GM12892 (cell line): ENCODE measurements around the gene LKAAEAR1.

Experiments used
- DNase-seq: peaks from one replicate; pipeline ENCODE4 v3.0.0; 2011; ENCODE audit not compliant: insufficient read length
- FAIRE-seq: peaks from 2 replicates; lab custom pipeline; 2011; peaks lifted over from hg19 to GRCh38; lab: Jason Lieb, UNC
- POLR2A ChIP-seq: IDR thresholded peaks from 2 replicates; pipeline ENCODE4 v1.6.1; 2011; ENCODE audit warnings: low read depth, low read length, control low read depth
- POLR2AphosphoS5 ChIP-seq: IDR thresholded peaks from 2 replicates; pipeline ENCODE4 v1.6.1; 2011; ENCODE audit warnings: low read depth, low read length, control low read depth
- TAF1 ChIP-seq: IDR thresholded peaks from 2 replicates; pipeline ENCODE4 v1.6.1; 2011; ENCODE audit warnings: low read depth, mild to moderate bottlenecking, control low read depth, low read length, borderline replicate concordance

Gene LKAAEAR1

DNA sequence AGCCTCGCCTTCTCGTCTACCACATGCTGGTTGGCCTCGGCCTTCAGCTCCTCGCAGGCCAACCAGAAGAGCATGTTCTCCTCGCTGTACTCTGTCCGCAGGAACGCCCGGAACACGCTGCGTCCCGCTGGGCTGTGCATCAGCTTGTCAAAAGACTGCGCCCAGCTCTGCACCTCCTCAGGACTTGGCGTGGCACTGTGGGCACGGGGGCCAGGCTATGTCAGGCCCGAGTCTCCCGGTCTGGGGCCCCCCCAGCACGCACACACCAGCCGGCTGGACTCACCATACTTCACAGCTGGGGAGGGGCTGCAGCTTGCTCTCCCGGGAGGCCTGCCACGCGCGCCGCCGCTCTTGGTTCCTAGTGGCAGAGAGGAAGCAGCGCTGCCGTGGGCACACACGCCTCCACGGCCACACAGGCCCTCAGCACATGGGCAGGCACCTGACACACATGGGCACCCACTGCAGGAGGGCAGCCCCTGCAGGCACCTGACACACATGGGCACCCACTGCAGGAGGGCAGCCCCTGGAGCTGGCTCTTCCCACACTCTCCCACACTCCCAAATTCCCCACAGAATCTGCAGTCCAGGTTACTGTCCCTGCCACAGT, 9.9 kb downstream of the LKAAEAR1 start:
- DNase-seq (no peak), FAIRE-seq (no peak)
- no peak for TF ChIP-seq TAF1
- TF ChIP-seq POLR2AphosphoS5, result no peak
- no peak for TF ChIP-seq POLR2A

DNA sequence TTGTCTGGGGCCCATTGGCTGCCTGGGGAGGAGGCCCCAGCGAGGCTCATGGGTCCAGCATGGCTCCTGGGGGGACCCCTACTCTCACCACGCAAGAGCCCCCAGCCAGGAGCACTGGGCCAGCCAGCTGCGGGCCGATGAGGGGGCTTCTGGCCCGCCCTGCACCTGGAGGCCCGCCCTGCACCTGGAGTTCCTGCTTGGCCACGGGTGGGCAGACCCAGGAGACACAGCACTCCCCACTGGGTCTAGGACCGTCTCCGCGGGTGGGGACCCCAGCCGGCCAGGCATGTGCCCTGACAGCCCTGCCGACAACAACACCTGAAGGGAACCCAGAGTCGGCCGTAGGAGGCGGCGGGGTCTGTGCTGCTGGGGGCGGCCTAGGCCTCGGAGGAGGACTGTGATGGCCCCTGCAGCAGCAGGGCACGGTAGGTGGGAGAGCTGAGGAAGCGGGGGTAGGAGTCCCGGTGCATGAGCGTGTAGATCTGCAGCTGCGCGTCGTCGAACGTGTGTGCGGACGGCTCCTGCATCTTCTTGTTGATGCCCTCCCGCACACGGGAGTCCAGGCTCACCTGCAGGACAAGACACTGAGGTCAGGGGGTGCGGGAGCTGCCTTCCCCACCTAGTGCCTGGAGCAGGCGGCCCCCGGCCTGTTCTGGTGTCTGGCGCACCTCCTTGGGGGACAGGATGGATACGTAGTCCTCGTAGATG, 10.6 kb downstream of the LKAAEAR1 start:
- FAIRE-seq (no peak), DNase-seq (no peak)
- no peak for TF ChIP-seq POLR2AphosphoS5
- no peak for TF ChIP-seq TAF1
- no peak for TF ChIP-seq POLR2A

DNA sequence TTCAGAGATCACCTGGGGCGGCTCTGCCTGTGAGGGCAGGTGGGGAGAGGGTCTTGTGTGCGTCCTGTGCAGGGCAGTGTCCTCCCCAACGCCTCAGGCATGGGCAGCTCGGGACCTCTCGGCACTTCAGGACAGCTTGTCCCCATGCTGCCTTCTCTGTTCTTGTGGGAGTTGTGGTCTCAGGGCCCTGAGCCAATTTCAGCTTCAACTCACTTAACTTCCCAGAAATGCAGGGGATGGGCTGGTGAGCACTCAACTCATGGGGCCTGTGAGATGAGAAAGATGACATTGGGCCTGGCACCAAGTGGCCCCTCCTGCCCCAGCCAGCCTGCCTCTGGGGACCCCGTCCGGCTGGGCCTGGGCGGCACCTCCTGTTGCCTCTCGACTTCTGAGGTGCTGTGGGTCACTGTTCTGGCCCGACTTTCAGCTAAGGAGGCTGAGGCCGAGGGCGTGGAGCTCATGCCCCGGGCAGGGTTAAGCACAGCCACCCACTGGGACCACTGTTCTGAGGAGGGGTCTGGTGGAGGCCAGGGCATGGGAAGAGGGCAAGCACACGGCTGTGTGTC, 11.6 kb downstream of the LKAAEAR1 start:
- FAIRE-seq (no peak), DNase-seq (no peak)
- TF ChIP-seq POLR2A (no peak), TAF1 (no peak), POLR2AphosphoS5 (no peak)

DNA sequence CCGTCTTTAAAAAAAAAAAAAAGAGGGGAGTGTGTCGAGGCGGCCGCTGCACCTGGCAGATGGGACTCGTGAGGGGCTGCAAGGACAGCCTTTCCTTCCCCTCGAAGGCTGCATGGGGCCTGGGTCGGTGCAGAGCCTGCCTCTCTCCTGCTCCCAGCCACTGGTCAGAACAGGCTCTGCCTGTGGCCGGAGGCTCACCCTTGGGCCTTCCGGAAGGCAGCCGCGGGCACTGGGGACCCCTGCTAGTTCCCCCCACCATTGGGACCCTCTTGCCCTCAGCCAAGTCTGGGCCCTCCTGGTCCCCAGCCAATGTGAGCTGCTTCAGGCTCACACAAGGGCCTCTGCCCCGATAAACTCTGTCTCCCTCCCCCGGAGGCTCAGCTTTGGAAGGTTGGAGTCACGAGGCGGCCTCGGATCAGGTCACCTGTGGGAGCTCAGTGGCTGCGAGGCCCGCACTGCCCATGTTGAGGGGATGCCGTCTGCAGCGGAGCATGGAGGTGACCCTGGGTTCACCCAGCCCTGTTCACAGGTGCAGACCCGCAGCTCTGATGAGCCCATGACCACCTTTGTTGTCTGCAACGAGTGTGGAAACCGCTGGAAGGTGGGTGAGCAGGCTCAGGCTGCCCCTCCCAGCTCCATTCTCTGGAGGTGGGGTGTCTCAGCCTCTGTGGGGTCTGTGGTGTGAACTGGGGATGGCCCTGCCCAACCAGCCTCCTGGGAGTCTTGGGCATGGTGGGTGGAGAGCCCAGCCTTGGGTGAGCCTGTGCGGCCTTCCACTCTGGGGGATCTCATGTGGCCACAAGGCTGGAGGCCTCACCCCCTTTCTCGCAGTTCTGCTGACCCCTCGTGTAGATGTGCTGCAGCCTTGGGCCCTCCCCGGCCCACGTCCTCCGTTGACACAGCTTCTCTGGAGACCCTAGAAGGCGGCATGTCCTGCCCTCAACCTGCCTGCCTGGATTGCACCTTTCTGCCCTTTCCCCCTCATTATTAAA, 12.6 kb downstream of the LKAAEAR1 start:
- TF ChIP-seq POLR2AphosphoS5, result peak; percentile 67
- TF ChIP-seq POLR2A, result peak; percentile 38; the same call in 1 of the 2 replicates
- no peak for TF ChIP-seq TAF1
- FAIRE-seq, result no peak
- DNase-seq, result no peak

DNA sequence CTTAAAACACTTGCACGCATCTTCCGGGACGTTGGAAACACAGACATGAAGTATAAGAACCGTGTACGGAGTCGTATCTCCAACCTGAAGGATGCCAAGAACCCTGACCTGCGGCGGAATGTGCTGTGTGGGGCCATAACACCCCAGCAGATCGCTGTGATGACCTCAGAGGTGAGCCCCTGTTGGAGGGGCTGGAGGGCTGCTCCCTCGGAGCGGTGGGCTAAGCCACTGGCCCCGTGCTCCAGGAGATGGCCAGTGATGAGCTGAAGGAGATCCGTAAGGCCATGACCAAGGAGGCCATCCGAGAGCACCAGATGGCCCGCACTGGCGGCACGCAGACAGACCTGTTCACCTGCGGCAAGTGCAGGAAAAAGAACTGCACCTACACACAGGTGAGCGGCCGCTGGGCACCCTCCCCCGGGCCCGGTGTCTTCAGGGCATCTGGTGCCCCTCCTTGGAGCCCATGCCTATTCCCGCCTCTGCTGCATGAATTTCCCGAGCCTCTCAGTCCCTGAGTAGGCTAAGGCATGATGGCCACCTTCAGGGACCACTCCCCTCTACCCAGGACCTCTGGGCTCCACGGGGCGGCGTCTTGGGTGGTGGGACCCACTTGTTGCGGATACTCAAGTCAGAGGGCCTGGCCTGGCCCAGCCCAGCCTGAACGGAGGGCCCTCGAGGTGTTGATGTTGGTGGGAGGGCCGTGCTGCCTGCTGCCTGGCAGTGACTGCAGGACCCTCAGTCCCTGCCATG, 13.8 kb downstream of the LKAAEAR1 start:
- TF ChIP-seq POLR2A (no peak), TAF1 (no peak)

DNA sequence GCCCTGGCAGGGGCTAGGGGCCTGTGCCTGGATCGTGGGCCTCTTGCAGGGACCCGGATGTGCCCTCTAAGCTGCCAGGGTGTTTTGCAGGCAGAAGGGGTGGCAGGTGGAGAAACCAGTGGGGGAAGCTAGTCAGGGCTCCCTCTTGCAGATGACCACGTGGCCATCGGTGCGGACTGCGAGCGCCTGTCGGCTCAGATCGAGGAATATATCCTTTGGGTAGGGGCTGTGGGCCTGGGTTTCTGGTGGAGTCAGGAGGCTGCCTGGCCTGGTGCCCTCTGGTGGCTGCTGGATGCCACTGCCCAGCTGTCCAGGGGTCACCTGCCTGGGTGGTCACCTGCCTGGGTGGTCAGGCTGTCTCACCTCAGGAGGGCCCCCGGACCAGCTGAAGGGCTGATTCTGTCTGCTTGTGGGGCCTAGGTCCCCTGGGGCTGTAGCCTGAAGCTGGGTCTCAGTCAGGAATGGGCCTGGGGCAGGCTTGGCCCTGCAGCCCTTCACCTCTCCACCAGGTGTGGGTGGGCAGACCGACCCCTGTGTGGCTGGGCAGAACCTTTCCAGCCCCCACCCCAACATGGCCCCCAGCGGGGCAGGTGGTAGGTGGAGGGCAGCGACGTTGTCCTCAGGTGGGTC, 14.5 kb downstream of the LKAAEAR1 start:
- DNase-seq (peak; percentile 67), FAIRE-seq (peak; percentile 56)
- TF ChIP-seq POLR2AphosphoS5 (no peak), POLR2A (no peak), TAF1 (no peak)

More for the DNA sequence above, 13.8 kb downstream of the LKAAEAR1 start:
- no peak for DNase-seq
- FAIRE-seq, result no peak

DNA sequence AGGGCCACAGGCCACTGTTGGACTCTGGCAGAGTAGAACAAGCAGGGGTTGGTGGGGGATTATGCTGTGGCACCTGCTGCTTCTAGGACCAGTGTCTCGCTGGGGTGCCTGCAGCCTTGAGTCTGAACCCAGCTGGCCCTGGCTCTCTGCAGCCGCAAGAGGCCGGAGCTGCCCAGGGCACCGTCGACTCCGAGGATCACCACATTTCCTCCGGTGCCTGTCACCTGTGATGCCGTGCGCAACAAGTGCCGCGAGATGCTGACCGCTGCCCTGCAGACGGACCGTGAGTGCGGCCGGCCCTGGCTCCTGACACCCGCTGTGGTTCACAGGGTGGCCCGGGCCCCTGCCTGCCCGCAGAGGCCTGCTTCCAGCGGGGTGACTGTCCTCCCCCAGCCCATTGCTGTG, 15.0 kb downstream of the LKAAEAR1 start:
- no peak for FAIRE-seq
- no peak for DNase-seq
- TF ChIP-seq POLR2A, result no peak
- TF ChIP-seq POLR2AphosphoS5, result no peak
- TF ChIP-seq TAF1, result no peak

DNA sequence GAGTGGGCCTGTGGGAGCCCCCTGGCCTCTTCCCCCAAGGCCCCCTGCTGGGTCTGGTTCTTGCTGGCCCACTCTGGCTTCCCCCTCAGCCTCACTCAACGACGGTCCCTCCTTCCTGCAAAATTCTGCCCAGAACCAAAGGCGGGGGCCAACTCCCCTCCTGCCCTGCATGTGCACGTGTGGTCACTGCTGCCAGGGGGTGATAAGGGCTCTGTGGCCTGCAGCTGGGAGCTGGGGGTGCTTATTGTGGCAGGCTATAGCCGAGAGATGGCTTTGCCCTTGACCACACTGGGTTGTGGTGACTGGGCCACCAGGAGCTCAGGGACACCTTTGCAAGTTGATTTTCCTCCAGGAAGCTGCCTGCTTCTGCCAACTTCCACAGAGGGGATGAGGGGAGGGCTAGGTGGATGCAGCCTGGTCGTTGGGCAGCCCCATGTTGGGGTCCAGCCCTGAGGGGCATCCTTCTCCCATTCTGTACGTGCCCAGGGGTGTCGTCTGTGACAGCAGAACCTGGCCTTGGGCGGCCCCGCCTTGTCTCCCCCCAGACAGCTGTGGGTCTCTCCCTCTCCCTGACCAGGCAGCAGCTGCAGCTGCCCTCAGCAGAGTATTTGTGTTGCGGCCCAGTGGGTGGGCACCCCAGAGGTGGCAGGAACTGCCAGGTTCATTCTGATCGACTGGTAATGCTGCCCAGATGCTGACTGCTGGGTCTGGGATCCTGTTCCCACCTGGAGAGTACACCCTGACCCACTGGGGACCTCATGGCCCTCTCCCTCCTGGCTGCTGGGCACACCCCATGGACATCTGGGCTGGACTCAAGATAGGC, 15.6 kb downstream of the LKAAEAR1 start:
- no peak for FAIRE-seq
- DNase-seq, result no peak

DNA sequence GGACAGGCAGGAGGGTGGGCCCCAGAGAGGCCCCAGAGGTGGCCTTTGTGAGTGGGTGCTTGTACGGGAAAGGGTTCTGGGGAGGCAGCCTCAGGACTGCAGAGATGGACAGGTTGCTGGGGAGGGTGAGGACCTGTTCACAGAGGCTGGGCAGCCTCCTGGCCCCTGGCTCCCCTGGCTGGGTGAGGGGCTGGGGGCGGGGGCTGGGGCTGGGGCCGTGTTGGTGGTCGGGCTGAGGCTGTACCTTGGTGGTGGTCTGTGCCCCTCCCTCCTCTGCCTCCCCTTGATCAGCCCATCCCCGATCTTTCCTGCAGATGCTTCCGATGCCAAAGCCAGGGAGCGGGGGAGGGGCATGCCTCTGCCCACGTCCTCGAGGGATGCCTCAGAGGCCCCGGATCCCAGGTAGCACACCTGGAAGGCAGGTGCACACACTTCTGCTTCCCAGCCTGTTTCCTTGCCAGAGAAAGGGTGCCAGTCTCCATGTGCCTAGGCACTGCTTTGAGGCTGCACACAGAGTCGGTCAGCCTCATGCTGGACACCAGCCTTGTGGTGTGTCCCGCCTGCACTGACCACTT, 16.4 kb downstream of the LKAAEAR1 start:
- TF ChIP-seq POLR2AphosphoS5 (no peak), POLR2A (no peak), TAF1 (no peak)
- FAIRE-seq (no peak), DNase-seq (no peak)

More for the DNA sequence above, 15.6 kb downstream of the LKAAEAR1 start:
- TF ChIP-seq POLR2A (no peak; the same call in 1 of the 2 replicates), TAF1 (no peak), POLR2AphosphoS5 (no peak; the same call in 1 of the 2 replicates)

DNA sequence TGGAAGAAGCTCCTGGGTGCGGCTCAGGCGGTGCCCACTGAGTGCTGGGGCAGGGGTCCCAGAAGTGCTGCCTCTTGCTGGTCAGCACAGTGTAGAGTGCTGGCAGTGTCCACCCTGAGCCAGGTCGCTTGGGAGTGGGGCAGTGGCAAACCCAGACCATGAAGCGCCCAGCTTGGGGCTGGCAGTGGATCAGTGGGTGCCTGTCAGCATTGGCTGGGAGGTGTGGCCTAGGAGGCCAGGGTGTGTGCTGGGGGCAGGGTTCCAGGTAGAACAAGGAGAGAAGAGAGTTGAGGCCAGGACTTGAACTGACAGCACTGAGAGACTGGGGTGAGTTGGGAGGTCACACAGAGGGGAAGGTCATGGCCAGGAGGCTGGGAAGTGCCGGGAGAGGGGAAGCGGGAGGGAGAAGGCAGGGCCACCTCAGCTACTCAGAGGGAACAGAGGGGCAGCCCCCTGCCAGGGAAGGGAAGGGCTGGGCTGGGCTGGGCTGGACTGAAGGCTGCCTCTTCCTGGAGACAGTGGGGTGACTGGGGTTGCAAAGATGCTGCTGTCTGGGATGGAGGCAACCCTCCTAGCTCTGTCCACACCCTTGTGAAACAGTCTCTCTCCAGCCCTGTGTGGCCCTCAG, 17.1 kb downstream of the LKAAEAR1 start:
- TF ChIP-seq POLR2AphosphoS5 (no peak), TAF1 (no peak), POLR2A (no peak)
- DNase-seq (no peak), FAIRE-seq (no peak)
